ENCODE results near the gene NCMAP. TPM values are rescaled to one million over a fixed set of nuclear protein-coding genes. Genes with fewer than 3 reads are reported as not detected.

NCMAP gene
- total RNA-seq, 1 donor from 2014 or later: 0.25 TPM

GRCh38 chr1:24557220-24557619, 1.3 kb downstream of the NCMAP start:
- no peak for DNase-seq (ENCODE audit: extremely low spot score in 2 of 2)
- Histone ChIP-seq H3K4me3 (no peak overlapping the region), H3K27ac (no peak overlapping the region), H3K4me1 (peaks cover 9% of the 10 kb centered on the region), H3K27me3 (no peaks in the 10 kb centered on the region), H3K9me3 (no peaks in the 10 kb centered on the region), H3K36me3 (no peaks in the 10 kb centered on the region)
- TF ChIP-seq POLR2AphosphoS5 (IDR thresholded peaks at IDR 0.05; ENCODE audit: insufficient read depth in 1 of 2, low read depth in 1 of 2): no peak
- TF ChIP-seq CTCF (IDR thresholded peaks at IDR 0.05): no peak
- TF ChIP-seq POLR2A (IDR thresholded peaks at IDR 0.05): no peak
- intact Hi-C loops (cut with DNase I): no loop called here

- peaks cover 9% of the 10 kb centered on the region for H3K4me1 ChIP-seq
- no peaks in the 10 kb centered on the region for H3K36me3 ChIP-seq
- TF ChIP-seq POLR2A (IDR thresholded peaks at IDR 0.05) (no peak), CTCF (IDR thresholded peaks at IDR 0.05) (no peak), POLR2AphosphoS5 (IDR thresholded peaks at IDR 0.05; ENCODE audit: insufficient read depth in 1 of 2, low read depth in 1 of 2) (no peak)
- no peaks in the 10 kb centered on the region for H3K9me3 ChIP-seq
- no peaks in the 10 kb centered on the region for H3K27me3 ChIP-seq
- intact Hi-C loops (cut with DNase I): no loop called here
- H3K4me3 ChIP-seq: no peak overlapping the region
- DNase-seq (ENCODE audit: extremely low spot score in 2 of 2): no peak
- no peak overlapping the region for H3K27ac ChIP-seq
These were observed 1.8 kb downstream of the NCMAP start for GRCh38 chr1:24557711-24558131.

- Histone ChIP-seq H3K27ac (no peak overlapping the region), H3K36me3 (no peaks in the 10 kb centered on the region), H3K9me3 (no peaks in the 10 kb centered on the region), H3K27me3 (no peaks in the 10 kb centered on the region), H3K4me3 (no peak overlapping the region), H3K4me1 (peaks cover 9% of the 10 kb centered on the region)
- intact Hi-C loops (cut with DNase I): no loop called here
- no peak for DNase-seq (ENCODE audit: extremely low spot score in 2 of 2)
- no peak for TF ChIP-seq POLR2A (IDR thresholded peaks at IDR 0.05)
- no peak for TF ChIP-seq POLR2AphosphoS5 (IDR thresholded peaks at IDR 0.05; ENCODE audit: insufficient read depth in 1 of 2, low read depth in 1 of 2)
- no peak for TF ChIP-seq CTCF (IDR thresholded peaks at IDR 0.05)
These were observed 2.6 kb downstream of the NCMAP start for GRCh38 chr1:24558455-24558854.

- Histone ChIP-seq H3K27ac (no peak overlapping the region), H3K27me3 (no peaks in the 10 kb centered on the region), H3K4me1 (peaks cover 9% of the 10 kb centered on the region), H3K9me3 (no peaks in the 10 kb centered on the region), H3K36me3 (no peaks in the 10 kb centered on the region), H3K4me3 (no peak overlapping the region)
- intact Hi-C loops (cut with DNase I): no loop called here
- no peak for DNase-seq (ENCODE audit: extremely low spot score in 2 of 2)
- no peak for TF ChIP-seq CTCF (IDR thresholded peaks at IDR 0.05)
- TF ChIP-seq POLR2A (IDR thresholded peaks at IDR 0.05): no peak
- no peak for TF ChIP-seq POLR2AphosphoS5 (IDR thresholded peaks at IDR 0.05; ENCODE audit: insufficient read depth in 1 of 2, low read depth in 1 of 2)
These were observed 3.3 kb downstream of the NCMAP start for GRCh38 chr1:24558902-24559791.

GRCh38 chr1:24560361-24560760, 4.5 kb downstream of the NCMAP start:
- Histone ChIP-seq H3K9me3 (no peaks in the 10 kb centered on the region), H3K27me3 (no peaks in the 10 kb centered on the region), H3K4me3 (no peak overlapping the region), H3K4me1 (peaks cover 9% of the 10 kb centered on the region), H3K27ac (no peak overlapping the region), H3K36me3 (no peaks in the 10 kb centered on the region)
- no peak for DNase-seq (ENCODE audit: extremely low spot score in 2 of 2)
- intact Hi-C loops (cut with DNase I): no loop called here
- TF ChIP-seq POLR2A (IDR thresholded peaks at IDR 0.05) (no peak), CTCF (IDR thresholded peaks at IDR 0.05) (no peak), POLR2AphosphoS5 (IDR thresholded peaks at IDR 0.05; ENCODE audit: insufficient read depth in 1 of 2, low read depth in 1 of 2) (no peak)

All from vagina (tissue), 2 donors.